ENCODE results near the gene MAD1L1. TPM values are rescaled to one million over a fixed set of nuclear protein-coding genes. Genes with fewer than 3 reads are reported as not detected.

The MAD1L1 gene
- total RNA-seq, 1 donor from 2014 or later: 53.8 TPM

DNA sequence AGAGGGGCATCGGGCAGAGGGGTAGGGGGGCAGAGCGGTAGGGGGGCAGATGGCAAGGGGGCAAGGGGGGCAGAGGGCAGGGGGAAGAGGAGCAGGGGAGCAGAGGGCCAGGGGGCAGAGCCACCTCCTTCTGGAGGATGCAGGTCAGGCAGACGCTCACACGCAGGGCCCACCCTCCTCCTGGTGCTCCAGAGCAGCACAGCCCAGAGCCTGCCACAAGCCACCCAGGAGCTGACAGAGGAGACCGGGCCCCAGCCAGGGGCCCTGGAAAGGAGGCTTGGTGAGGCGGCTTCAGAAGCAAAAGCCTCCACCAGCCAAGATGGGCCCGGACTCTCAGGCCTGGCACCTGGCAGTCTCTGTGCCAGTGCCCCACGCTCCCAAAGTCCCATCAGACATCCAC lies 13.1 kb downstream of the MAD1L1 start:
- no peaks in the 10 kb centered on the region for H3K27me3 Mint-ChIP-seq (ENCODE audit: low read depth)
- no peak overlapping the region for H3K27ac Mint-ChIP-seq (ENCODE audit: unreplicated experiment)
- H3K4me3 Mint-ChIP-seq: no peak overlapping the region
- H3K4me1 Mint-ChIP-seq: no peaks in the 10 kb centered on the region
- no peaks in the 10 kb centered on the region for H3K9me3 Mint-ChIP-seq
- TF ChIP-seq, protein P1, sequence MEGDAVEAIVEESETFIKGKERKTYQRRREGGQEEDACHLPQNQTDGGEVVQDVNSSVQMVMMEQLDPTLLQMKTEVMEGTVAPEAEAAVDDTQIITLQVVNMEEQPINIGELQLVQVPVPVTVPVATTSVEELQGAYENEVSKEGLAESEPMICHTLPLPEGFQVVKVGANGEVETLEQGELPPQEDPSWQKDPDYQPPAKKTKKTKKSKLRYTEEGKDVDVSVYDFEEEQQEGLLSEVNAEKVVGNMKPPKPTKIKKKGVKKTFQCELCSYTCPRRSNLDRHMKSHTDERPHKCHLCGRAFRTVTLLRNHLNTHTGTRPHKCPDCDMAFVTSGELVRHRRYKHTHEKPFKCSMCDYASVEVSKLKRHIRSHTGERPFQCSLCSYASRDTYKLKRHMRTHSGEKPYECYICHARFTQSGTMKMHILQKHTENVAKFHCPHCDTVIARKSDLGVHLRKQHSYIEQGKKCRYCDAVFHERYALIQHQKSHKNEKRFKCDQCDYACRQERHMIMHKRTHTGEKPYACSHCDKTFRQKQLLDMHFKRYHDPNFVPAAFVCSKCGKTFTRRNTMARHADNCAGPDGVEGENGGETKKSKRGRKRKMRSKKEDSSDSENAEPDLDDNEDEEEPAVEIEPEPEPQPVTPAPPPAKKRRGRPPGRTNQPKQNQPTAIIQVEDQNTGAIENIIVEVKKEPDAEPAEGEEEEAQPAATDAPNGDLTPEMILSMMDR (conservative IDR thresholded peaks at IDR 0.05): no peak
- DNase-seq (ENCODE audit: low read depth, low spot score): no peak
- H3K36me3 Mint-ChIP-seq (ENCODE audit: low read depth): peaks cover 11% of the 10 kb centered on the region

DNA sequence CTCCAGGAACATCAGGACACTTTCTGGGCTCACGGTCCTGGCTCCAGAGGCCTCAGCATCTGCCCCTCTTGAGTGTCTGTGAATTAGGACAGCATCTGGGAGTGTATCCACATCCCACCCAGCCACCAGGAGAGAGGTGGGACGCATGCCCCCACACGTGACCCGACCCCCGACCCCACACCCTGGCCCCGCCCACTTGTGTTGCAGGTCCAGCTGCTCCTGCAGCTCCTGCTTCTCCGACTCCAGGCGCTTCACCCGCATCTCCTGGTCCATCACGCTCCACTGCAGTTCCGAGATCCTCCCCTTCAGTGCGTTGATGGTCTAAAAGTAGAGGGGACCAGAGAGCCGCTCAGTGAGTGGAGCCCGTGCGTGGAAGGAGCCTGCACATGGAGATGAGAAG lies 13.6 kb downstream of the MAD1L1 start:
- DNase-seq (ENCODE audit: low read depth, low spot score): no peak
- Mint-ChIP-seq H3K4me1 (no peaks in the 10 kb centered on the region), H3K27ac (ENCODE audit: unreplicated experiment) (no peak overlapping the region), H3K9me3 (no peaks in the 10 kb centered on the region), H3K27me3 (ENCODE audit: low read depth) (no peaks in the 10 kb centered on the region), H3K4me3 (no peak overlapping the region), H3K36me3 (ENCODE audit: low read depth) (peaks cover 9% of the 10 kb centered on the region)
- TF ChIP-seq, protein P1 (conservative IDR thresholded peaks at IDR 0.05): no peak

DNA sequence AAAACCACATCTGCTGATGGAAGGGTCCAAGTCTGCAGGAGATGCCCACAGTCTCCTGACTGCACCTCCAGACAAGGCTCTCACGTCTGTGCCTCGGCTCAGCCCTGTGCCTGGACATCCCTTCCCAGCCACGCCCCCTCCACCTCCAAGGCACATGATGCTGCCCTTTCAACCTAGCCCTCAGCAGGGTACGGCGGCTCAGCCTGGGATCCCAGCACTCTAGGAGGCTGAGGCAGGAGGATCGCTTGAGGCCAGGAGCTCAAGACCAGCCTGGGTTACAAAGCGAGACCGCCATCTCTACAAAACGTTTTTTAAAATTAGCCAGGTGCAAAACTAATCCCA lies 14.3 kb downstream of the MAD1L1 start:
- no peak overlapping the region for H3K4me3 Mint-ChIP-seq
- H3K36me3 Mint-ChIP-seq (ENCODE audit: low read depth): peaks cover 9% of the 10 kb centered on the region
- DNase-seq (ENCODE audit: low read depth, low spot score): no peak
- H3K27me3 Mint-ChIP-seq (ENCODE audit: low read depth): no peaks in the 10 kb centered on the region
- TF ChIP-seq, protein P1 (conservative IDR thresholded peaks at IDR 0.05): no peak
- H3K27ac Mint-ChIP-seq (ENCODE audit: unreplicated experiment): no peak overlapping the region
- H3K9me3 Mint-ChIP-seq: no peaks in the 10 kb centered on the region
- no peaks in the 10 kb centered on the region for H3K4me1 Mint-ChIP-seq

DNA sequence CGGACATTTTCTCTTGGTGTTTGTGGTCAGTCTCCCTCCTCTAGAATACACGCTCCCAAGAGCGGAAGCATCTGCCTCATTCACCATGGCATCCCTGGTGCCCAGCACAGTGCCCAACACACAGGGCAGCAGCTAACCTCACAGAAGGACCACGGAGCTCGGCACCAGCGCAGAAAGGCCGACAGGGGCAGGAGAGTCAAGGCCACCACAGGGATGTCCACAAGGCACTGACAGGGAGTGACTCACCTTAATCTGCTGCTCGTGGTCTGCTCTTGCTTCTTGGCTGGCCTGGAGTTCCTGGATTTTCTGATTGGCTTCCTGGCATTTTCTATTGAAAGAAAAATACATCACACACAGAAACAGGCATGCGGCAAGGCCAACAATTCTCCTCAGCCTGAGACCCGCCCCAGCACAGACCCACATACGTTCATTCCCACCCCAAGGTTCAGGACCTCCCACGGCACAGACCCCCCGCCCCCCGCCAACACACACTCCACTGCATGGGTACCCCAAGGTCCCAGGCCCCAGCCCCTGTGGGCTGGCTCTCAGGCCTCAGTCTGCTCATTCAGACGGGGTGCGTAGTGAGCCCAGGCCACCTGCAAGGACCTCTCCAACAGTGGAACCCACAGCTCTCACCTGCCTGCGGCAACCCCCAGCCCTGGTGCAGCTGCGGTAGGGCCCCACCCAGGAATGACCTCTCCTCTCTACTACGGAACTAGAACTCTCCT lies 14.9 kb downstream of the MAD1L1 start:
- TF ChIP-seq, protein P1 (conservative IDR thresholded peaks at IDR 0.05): no peak
- Mint-ChIP-seq H3K4me1 (no peaks in the 10 kb centered on the region), H3K27ac (ENCODE audit: unreplicated experiment) (no peak overlapping the region), H3K27me3 (ENCODE audit: low read depth) (no peaks in the 10 kb centered on the region), H3K4me3 (no peak overlapping the region), H3K9me3 (no peaks in the 10 kb centered on the region), H3K36me3 (ENCODE audit: low read depth) (peaks cover 11% of the 10 kb centered on the region)
- no peak for DNase-seq (ENCODE audit: low read depth, low spot score)

- Mint-ChIP-seq H3K27ac (ENCODE audit: unreplicated experiment) (no peak overlapping the region), H3K4me1 (no peaks in the 10 kb centered on the region), H3K36me3 (ENCODE audit: low read depth) (peaks cover 16% of the 10 kb centered on the region), H3K9me3 (no peaks in the 10 kb centered on the region), H3K4me3 (no peak overlapping the region), H3K27me3 (ENCODE audit: low read depth) (no peaks in the 10 kb centered on the region)
- DNase-seq (ENCODE audit: low read depth, low spot score): no peak
- TF ChIP-seq, protein P1 (conservative IDR thresholded peaks at IDR 0.05): no peak
These were observed 15.5 kb downstream of the MAD1L1 start for GRCh38 chr7:2217206-2217605.

Data from neural crest cell (in vitro differentiated cells).